Parathyroid adenoma (tissue), 2 donors: ENCODE data around the gene GIPC1.

Experiments
- H2AFZ ChIP-seq: fragments of 300-600 bp; sonication (generic); one replicate; pipeline ENCODE4 v1.7.0; 2017; ENCODE audit warnings: antibody characterized with exemption, mild to moderate bottlenecking
- H3K27ac ChIP-seq: fragments of 300-600 bp; sonication (generic); one replicate; pipeline ENCODE4 v1.7.0; 2017
- H3K27me3 ChIP-seq: fragments of 300-600 bp; sonication (generic); one replicate; pipeline ENCODE4 v1.7.0; 2017; ENCODE audit warnings: low read length; ENCODE audit not compliant: control insufficient read depth, insufficient read depth
- H3K36me3 ChIP-seq: fragments of 300-600 bp; sonication (generic); one replicate; pipeline ENCODE4 v1.7.0; 2017; ENCODE audit warnings: low read length; ENCODE audit not compliant: control insufficient read depth, insufficient read depth
- H3K4me1 ChIP-seq: fragments of 300-600 bp; sonication (generic); one replicate; pipeline ENCODE4 v1.7.0; 2017; ENCODE audit warnings: control low read depth
- H3K4me2 ChIP-seq: fragments of 300-600 bp; sonication (generic); one replicate; pipeline ENCODE4 v1.7.0; 2017; ENCODE audit warnings: low read length
- H3K4me3 ChIP-seq: fragments of 300-600 bp; sonication (generic); one replicate; pipeline ENCODE4 v1.7.0; 2017; ENCODE audit warnings: low read depth, low read length
- H3K79me2 ChIP-seq: fragments of 300-600 bp; sonication (generic); one replicate; pipeline ENCODE4 v1.7.0; 2017; ENCODE audit warnings: control low read depth
- H3K9ac ChIP-seq: fragments of 300-600 bp; sonication (generic); one replicate; pipeline ENCODE4 v1.7.0; 2017; ENCODE audit warnings: mild to moderate bottlenecking
- H3K9me3 ChIP-seq: fragments of 300-600 bp; sonication (generic); one replicate; pipeline ENCODE4 v1.7.0; 2017; ENCODE audit warnings: low read length; ENCODE audit not compliant: control insufficient read depth
- TF ChIP-seq, protein P1 (sequence below): fragments of 300-600 bp; sonication (generic); IDR thresholded peaks from one replicate; pipeline ENCODE4 v1.7.0; 2017; ENCODE audit warnings: antibody characterized with exemption, mild to moderate bottlenecking
- donor health status: primary hyperparathyroidism.

Gene GIPC1

DNA sequence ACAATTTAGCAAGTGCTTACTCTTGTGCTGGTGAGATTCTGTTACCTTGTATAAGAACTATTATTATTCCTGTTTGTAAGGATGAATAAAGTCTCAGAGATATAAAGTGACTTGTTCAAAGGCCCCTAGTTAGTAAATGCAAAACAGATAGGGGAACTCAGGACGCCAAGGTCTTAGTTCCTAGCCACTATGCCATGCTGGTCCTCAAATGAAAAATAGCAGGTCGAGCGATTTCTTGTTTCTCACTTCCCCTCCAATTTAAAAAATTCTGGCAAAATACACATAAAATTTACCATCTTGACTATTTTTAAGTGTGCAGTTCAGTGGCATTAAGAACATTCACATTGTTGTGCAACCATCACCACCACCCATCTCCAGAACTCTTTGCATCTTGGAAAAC lies 34.6 kb upstream of the GIPC1 start:
- Histone ChIP-seq H2AFZ (no peak overlapping the region), H3K27me3 (no peaks in the 10 kb centered on the region), H3K4me2 (peak overlapping the region; percentile 88), H3K4me3 (peak overlapping the region; percentile 94), H3K9ac (no peak overlapping the region), H3K4me1 (peaks cover 13% of the 10 kb centered on the region), H3K9me3 (no peaks in the 10 kb centered on the region), H3K36me3 (no peaks in the 10 kb centered on the region), H3K27ac (peak overlapping the region; percentile 73), H3K79me2 (peaks cover 21% of the 10 kb centered on the region)
- TF ChIP-seq, protein P1, sequence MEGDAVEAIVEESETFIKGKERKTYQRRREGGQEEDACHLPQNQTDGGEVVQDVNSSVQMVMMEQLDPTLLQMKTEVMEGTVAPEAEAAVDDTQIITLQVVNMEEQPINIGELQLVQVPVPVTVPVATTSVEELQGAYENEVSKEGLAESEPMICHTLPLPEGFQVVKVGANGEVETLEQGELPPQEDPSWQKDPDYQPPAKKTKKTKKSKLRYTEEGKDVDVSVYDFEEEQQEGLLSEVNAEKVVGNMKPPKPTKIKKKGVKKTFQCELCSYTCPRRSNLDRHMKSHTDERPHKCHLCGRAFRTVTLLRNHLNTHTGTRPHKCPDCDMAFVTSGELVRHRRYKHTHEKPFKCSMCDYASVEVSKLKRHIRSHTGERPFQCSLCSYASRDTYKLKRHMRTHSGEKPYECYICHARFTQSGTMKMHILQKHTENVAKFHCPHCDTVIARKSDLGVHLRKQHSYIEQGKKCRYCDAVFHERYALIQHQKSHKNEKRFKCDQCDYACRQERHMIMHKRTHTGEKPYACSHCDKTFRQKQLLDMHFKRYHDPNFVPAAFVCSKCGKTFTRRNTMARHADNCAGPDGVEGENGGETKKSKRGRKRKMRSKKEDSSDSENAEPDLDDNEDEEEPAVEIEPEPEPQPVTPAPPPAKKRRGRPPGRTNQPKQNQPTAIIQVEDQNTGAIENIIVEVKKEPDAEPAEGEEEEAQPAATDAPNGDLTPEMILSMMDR, result no peak

DNA sequence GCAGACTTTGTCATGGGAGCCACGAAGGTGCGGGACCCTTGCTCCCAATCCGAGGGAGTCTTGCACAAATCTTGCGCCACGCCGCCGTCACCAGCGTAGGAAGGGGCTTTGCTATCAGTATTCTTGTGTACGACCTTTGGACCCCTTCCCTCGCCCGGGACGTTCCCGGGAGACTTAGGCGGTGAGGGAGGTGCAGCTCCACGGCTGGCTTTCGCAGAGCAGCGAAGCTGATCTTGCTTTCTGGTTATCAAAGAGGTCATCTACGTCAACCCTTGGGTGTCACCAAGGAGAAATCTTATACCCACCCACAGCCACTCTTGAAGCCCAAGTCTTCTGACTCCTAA lies 34.0 kb upstream of the GIPC1 start:
- Histone ChIP-seq H3K36me3 (no peaks in the 10 kb centered on the region), H3K4me2 (peak overlapping the region; percentile 88), H2AFZ (peak overlapping the region; percentile 50), H3K4me3 (peak overlapping the region; percentile 94), H3K9ac (no peak overlapping the region), H3K79me2 (peaks cover 19% of the 10 kb centered on the region), H3K27ac (peak overlapping the region; percentile 73), H3K4me1 (peaks cover 13% of the 10 kb centered on the region), H3K27me3 (no peaks in the 10 kb centered on the region), H3K9me3 (no peaks in the 10 kb centered on the region)
- TF ChIP-seq, protein P1, result no peak

GRCh38 chr19:14529254-14530004 lies 33.5 kb upstream of the GIPC1 start, which contains the start of gene TECR:
Gene TECR, plus strand, starts transcription at chr19:14529594. Its CDS starts 103 bp downstream, at chr19:14529697.
- no peaks in the 10 kb centered on the region for H3K9me3 ChIP-seq
- peak within 1 kb of the TSS; percentile 91 for H2AFZ ChIP-seq
- H3K4me2 ChIP-seq, result peak within 1 kb of the TSS; percentile 88
- H3K4me1 ChIP-seq, result peaks cover 13% of the 10 kb centered on the region
- H3K79me2 ChIP-seq, result peaks cover 14% of the 10 kb centered on the region
- TF ChIP-seq, protein P1, result no peak
- peak within 1 kb of the TSS; percentile 94 for H3K4me3 ChIP-seq
- peak within 1 kb of the TSS; percentile 73 for H3K27ac ChIP-seq
- no peaks in the 10 kb centered on the region for H3K27me3 ChIP-seq
- H3K9ac ChIP-seq, result no peak within 1 kb of the TSS
- H3K36me3 ChIP-seq, result no peaks in the 10 kb centered on the region

DNA sequence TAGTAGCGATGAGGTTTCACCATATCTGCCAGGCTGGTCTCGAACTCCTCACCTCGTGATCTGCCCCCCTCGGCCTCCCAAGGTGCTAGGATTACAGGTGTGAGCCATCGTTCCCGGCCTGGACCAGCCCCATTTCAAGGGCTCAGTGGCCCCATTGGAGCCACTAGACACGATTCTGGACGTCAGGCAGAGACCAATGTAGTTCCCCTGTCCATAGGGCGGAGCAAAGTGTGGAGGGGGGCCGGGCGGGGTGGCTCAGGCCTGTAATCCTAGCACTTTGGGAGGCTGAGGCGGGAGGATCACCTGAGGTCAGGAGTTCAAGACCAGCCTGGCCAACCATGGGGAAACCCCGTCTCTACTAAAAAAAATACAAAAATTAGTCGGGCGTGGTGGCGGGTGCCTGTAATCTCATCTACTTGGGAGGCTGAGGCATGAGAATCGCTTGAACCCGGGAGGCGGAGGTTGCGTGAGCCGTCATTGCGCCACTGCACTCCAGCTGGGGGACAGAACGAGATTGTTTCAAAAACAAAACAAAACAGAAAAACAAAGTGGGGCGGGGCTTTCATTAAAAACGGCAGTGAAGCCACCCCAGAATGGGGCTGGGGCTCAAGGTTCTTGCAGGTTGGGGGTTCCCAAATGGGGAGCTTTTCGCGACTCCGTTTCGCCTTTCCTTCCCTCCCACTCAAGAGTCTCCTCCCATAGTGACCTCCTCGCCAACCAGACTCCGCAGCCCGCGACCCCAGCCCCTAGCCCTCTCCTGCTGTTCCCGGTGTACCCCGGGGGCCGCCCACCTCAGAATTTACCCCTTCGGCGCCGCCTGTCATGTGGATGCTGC lies 32.7 kb upstream of the GIPC1 start:
- H3K27me3 ChIP-seq, result no peaks in the 10 kb centered on the region
- H3K4me3 ChIP-seq, result peak overlapping the region; percentile 94
- TF ChIP-seq, protein P1, result no peak
- peak overlapping the region; percentile 91 for H2AFZ ChIP-seq
- peaks cover 13% of the 10 kb centered on the region for H3K4me1 ChIP-seq
- H3K9ac ChIP-seq, result no peak overlapping the region
- H3K4me2 ChIP-seq, result peak overlapping the region; percentile 84
- peak overlapping the region; percentile 43 for H3K27ac ChIP-seq
- peaks cover 13% of the 10 kb centered on the region for H3K79me2 ChIP-seq
- no peaks in the 10 kb centered on the region for H3K9me3 ChIP-seq
- H3K36me3 ChIP-seq, result no peaks in the 10 kb centered on the region
